H9 (cell line): Measurements from ENCODE around the gene IWS1. TPM values are rescaled to one million over a fixed set of nuclear protein-coding genes. Genes with fewer than 3 reads are reported as not detected.

Source experiments
- DNase-seq: peaks from one replicate; pipeline ENCODE4 v3.0.0-alpha.2; 2017
- H2AFZ ChIP-seq: one replicate; pipeline ENCODE4 v1.6.1; 2013; ENCODE audit warnings: mild to moderate bottlenecking, low read length, control low read depth, moderate library complexity
- H2AK5ac ChIP-seq: 2 replicates; pipeline ENCODE4 v1.6.1; 2013; ENCODE audit warnings: low read length, control low read depth, mixed read lengths; ENCODE audit not compliant: insufficient read length
- H2BK120ac ChIP-seq: one replicate; pipeline ENCODE4 v1.6.1; 2013; ENCODE audit warnings: low read depth, mild to moderate bottlenecking, low read length, control low read depth, inconsistent platforms; ENCODE audit not compliant: poor library complexity, severe bottlenecking
- H2BK12ac ChIP-seq: 2 replicates; pipeline ENCODE4 v1.6.1; 2013; ENCODE audit warnings: low read length, control low read depth, mixed read lengths, low read depth; ENCODE audit not compliant: insufficient read length
- H2BK15ac ChIP-seq: 2 replicates; pipeline ENCODE4 v1.6.1; 2013; ENCODE audit warnings: low read depth, low read length, control low read depth
- H2BK20ac ChIP-seq: one replicate; pipeline ENCODE4 v1.6.1; 2013; ENCODE audit warnings: low read depth, mild to moderate bottlenecking, low read length, control low read depth, inconsistent platforms; ENCODE audit not compliant: poor library complexity, severe bottlenecking
- H2BK5ac ChIP-seq: 2 replicates; pipeline ENCODE4 v1.6.1; 2013; ENCODE audit warnings: low read length, control low read depth, mixed read lengths; ENCODE audit not compliant: insufficient read length
- H3K14ac ChIP-seq: 2 replicates; pipeline ENCODE4 v1.6.1; 2013; ENCODE audit warnings: low read length, control low read depth; ENCODE audit not compliant: insufficient read depth
- H3K18ac ChIP-seq: 2 replicates; pipeline ENCODE4 v1.6.1; 2013; ENCODE audit warnings: low read depth, mild to moderate bottlenecking, mixed read lengths, low read length, control low read depth; ENCODE audit not compliant: insufficient read length
- H3K23ac ChIP-seq: 2 replicates; pipeline ENCODE4 v1.6.1; 2013; ENCODE audit warnings: low read length, control low read depth, mixed read lengths, low read depth; ENCODE audit not compliant: insufficient read length
- H3K23me2 ChIP-seq: 2 replicates; pipeline ENCODE4 v1.6.1; 2013; ENCODE audit warnings: low read depth, mild to moderate bottlenecking, mixed read lengths, low read length, control low read depth; ENCODE audit not compliant: insufficient read length, poor library complexity, severe bottlenecking
- H3K27ac ChIP-seq: 2 replicates; pipeline ENCODE4 v1.5.1; 2013; ENCODE audit warnings: low read length, control low read depth, mixed read lengths, low read depth; ENCODE audit not compliant: insufficient read length
- H3K27me3 ChIP-seq: 2 replicates; pipeline ENCODE4 v1.6.1; 2013; ENCODE audit warnings: low read length, control low read depth, inconsistent platforms; ENCODE audit not compliant: insufficient read depth
- H3K4ac ChIP-seq: 2 replicates; pipeline ENCODE4 v1.6.1; 2013; ENCODE audit warnings: low read depth, mild to moderate bottlenecking, control low read depth, inconsistent platforms, low read length, moderate library complexity
- H3K4me1 ChIP-seq: 2 replicates; pipeline ENCODE4 v1.6.1; 2013; ENCODE audit warnings: low read length, control low read depth, inconsistent platforms; ENCODE audit not compliant: insufficient read depth
- H3K4me2 ChIP-seq: 2 replicates; pipeline ENCODE4 v1.6.1; 2013; ENCODE audit warnings: low read length, control low read depth, mixed read lengths; ENCODE audit not compliant: insufficient read length, insufficient read depth
- H3K56ac ChIP-seq: 2 replicates; pipeline ENCODE4 v1.6.1; 2013; ENCODE audit warnings: low read depth, mild to moderate bottlenecking, mixed read lengths, low read length, control low read depth; ENCODE audit not compliant: insufficient read length
- H3K79me1 ChIP-seq: 2 replicates; pipeline ENCODE4 v1.6.1; 2013; ENCODE audit warnings: low read depth, mild to moderate bottlenecking, moderate library complexity, low read length, control low read depth, inconsistent platforms; ENCODE audit not compliant: insufficient read depth, poor library complexity, severe bottlenecking
- H3K79me2 ChIP-seq: 2 replicates; pipeline ENCODE4 v1.6.1; 2013; ENCODE audit warnings: low read length, control low read depth, inconsistent platforms; ENCODE audit not compliant: insufficient read depth
- H3K9ac ChIP-seq: 2 replicates; pipeline ENCODE4 v1.6.1; 2013; ENCODE audit warnings: low read length, control low read depth, mixed read lengths; ENCODE audit not compliant: insufficient read length; ENCODE audit errors: extremely low read depth
- H3K9me3 ChIP-seq: one replicate; pipeline ENCODE4 v1.6.1; 2013; ENCODE audit warnings: low read depth, low read length, inconsistent platforms; ENCODE audit not compliant: control insufficient read depth
- H3T11ph ChIP-seq: one replicate; pipeline ENCODE4 v1.6.1; 2013; ENCODE audit warnings: mild to moderate bottlenecking, low read length, control low read depth, inconsistent platforms
- H4K20me1 ChIP-seq: one replicate; pipeline ENCODE4 v1.6.1; 2013; ENCODE audit not compliant: control insufficient read depth, insufficient read length, insufficient read depth
- H4K5ac ChIP-seq: 2 replicates; pipeline ENCODE4 v1.6.1; 2013; ENCODE audit warnings: low read depth, mild to moderate bottlenecking, mixed read lengths, low read length, control low read depth; ENCODE audit not compliant: insufficient read length
- H4K8ac ChIP-seq: replicated peaks from 2 replicates; pipeline ENCODE4 v1.6.1; 2013; ENCODE audit warnings: low read length, control low read depth, mixed read lengths, low read depth; ENCODE audit not compliant: insufficient read length
- H4K91ac ChIP-seq: 2 replicates; pipeline ENCODE4 v1.6.1; 2013; ENCODE audit warnings: low read depth, mild to moderate bottlenecking, moderate library complexity, mixed read lengths, low read length, control low read depth; ENCODE audit not compliant: insufficient read length
- H3K27ac Mint-ChIP-seq, 3 experiments: 2 replicates in 2 of 3; 3 replicates in 1 of 3; pipeline ENCODE4 v1.8.0; 2020 to 2021; ENCODE audit warnings: mixed read lengths in 3 of 3, mild to moderate bottlenecking in 1 of 3, moderate library complexity in 1 of 3
- H3K27me3 Mint-ChIP-seq: 2 replicates; pipeline ENCODE4 v1.8.0; 2021; ENCODE audit warnings: low read depth, mild to moderate bottlenecking, moderate library complexity, mixed read lengths
- H3K36me3 Mint-ChIP-seq, 3 experiments: 2 replicates in 2 of 3; 3 replicates in 1 of 3; pipeline ENCODE4 v1.8.0; 2020 to 2021; ENCODE audit warnings: low read depth in 3 of 3, mixed read lengths in 3 of 3; ENCODE audit not compliant: insufficient read depth in 1 of 3
- H3K4me1 Mint-ChIP-seq, 2 experiments: 2 replicates each; pipeline ENCODE4 v1.8.0; 2020; ENCODE audit warnings: mixed read lengths in 2 of 2
- H3K4me3 Mint-ChIP-seq, 2 experiments: 2 replicates in 1 of 2; 3 replicates in 1 of 2; pipeline ENCODE4 v1.8.0; 2020 to 2021; ENCODE audit warnings: mild to moderate bottlenecking in 2 of 2, mixed read lengths in 2 of 2, moderate library complexity in 1 of 2
- H3K9me3 Mint-ChIP-seq, 2 experiments: 2 replicates in 1 of 2; 3 replicates in 1 of 2; pipeline ENCODE4 v1.8.0; 2020; ENCODE audit warnings: mild to moderate bottlenecking in 2 of 2, mixed read lengths in 2 of 2, moderate library complexity in 1 of 2
- CTCF ChIP-seq: fragments of 200-600 bp; sonication (generic); conservative IDR thresholded peaks from 3 replicates; pipeline ENCODE4 v1.8.0; 2021; ENCODE audit warnings: antibody characterized with exemption, mild to moderate bottlenecking
- WGBS: extraction: QIAGEN DNeasy Blood & Tissue Kit; methylation state at CpG from one replicate; pipeline ENCODE4 v1.1.7; 2013; ENCODE audit warnings: missing lambda C conversion rate, low lambda C conversion rate, mixed read lengths; ENCODE audit not compliant: insufficient read length; ENCODE audit errors: extremely low coverage; 5-methylcytosine and 5-hydroxymethylcytosine counted together
- total RNA-seq: library from RNA; stranded (reverse); gene quantifications from 2 replicates; pipeline ENCODE4 v1.2.1, GENCODE V29; 2021

Gene IWS1
- total RNA-seq, 1 experiment from 2014 or later, result 66.2 TPM

- no peak overlapping the region for H4K8ac ChIP-seq
These were observed 33.2 kb upstream of the IWS1 start for GRCh38 chr2:127559454-127559853.

More at GRCh38 chr2:127559454-127559853, 33.2 kb upstream of the IWS1 start:
- no peaks in the 10 kb centered on the region for H3K9me3 ChIP-seq
- peaks cover 8 to 19% of the 10 kb centered on the region in 2 experiments for H3K4me1 Mint-ChIP-seq
- peaks cover 9% of the 10 kb centered on the region for H3K27me3 Mint-ChIP-seq
- no peak overlapping the region for H2AFZ ChIP-seq
- H3K27me3 ChIP-seq, result no peaks in the 10 kb centered on the region
- no peak for TF ChIP-seq CTCF
- H4K91ac ChIP-seq, result no peak overlapping the region
- no peaks in the 10 kb centered on the region for H3K23me2 ChIP-seq
- no peaks in the 10 kb centered on the region for H3K79me1 ChIP-seq
- H3K14ac ChIP-seq, result no peak overlapping the region
- H2BK20ac ChIP-seq, result no peak overlapping the region
- H4K20me1 ChIP-seq, result no peaks in the 10 kb centered on the region
- H3K4ac ChIP-seq, result no peak overlapping the region
- H2BK15ac ChIP-seq, result no peak overlapping the region
- no peaks in the 10 kb centered on the region for H3K36me3 Mint-ChIP-seq
- no peak overlapping the region for H2BK120ac ChIP-seq
- H3K23ac ChIP-seq, result no peak overlapping the region
- no CpG with 5 or more reads among the region's 5 CpGs for WGBS
- no peak overlapping the region for H3K27ac ChIP-seq
- no peak overlapping the region for H3K56ac ChIP-seq
- no peaks in the 10 kb centered on the region; the same call in 1 of the 2 replicates for H3K4me1 ChIP-seq
- H4K5ac ChIP-seq, result no peak overlapping the region
- H2AK5ac ChIP-seq, result no peak overlapping the region
- H3K79me2 ChIP-seq, result no peaks in the 10 kb centered on the region
- no peak overlapping the region for H3K4me2 ChIP-seq
- no peaks in the 10 kb centered on the region; a peak in 1 of 5 replicates for H3K9me3 Mint-ChIP-seq
- no peak overlapping the region for H3K18ac ChIP-seq
- no peak overlapping the region; a peak in 3 of 7 replicates for H3K27ac Mint-ChIP-seq
- H3K4me3 Mint-ChIP-seq, result no peak overlapping the region
- no peak overlapping the region for H3T11ph ChIP-seq
- no peak overlapping the region for H2BK12ac ChIP-seq
- DNase-seq, result no peak
- no peak overlapping the region for H2BK5ac ChIP-seq
- no peak overlapping the region for H3K9ac ChIP-seq
